Activated CD4-positive, CD25-positive, alpha-beta regulatory T cell (primary cell): ENCODE measurements around the gene RHOBTB1.

Experiments
- DNase-seq, 4 experiments: peaks; one replicate each; lab custom pipeline; 2025; lab: John Stamatoyannopoulos, UW

RHOBTB1 gene

GRCh38 chr10:60820093-60820754 is 123.8 kb downstream of the RHOBTB1 start:
- DNase-seq: no peak
